T-helper 17 cell (primary cell): ENCODE results near the gene RGP1. TPM values are rescaled to one million over a fixed set of nuclear protein-coding genes. Genes with fewer than 3 reads are reported as not detected.

Experiments used
- ATAC-seq: fragments of 150-1000 bp; cut with Tn5 transposase; 2 replicates; pipeline ENCODE4 v1.10.0; 2021; ENCODE audit warnings: mild to moderate bottlenecking, moderate library complexity
- DNase-seq, 3 donors: peaks; one replicate each; pipeline versions ENCODE4 v3.0.0 to v3.0.0-alpha.2; 2020 to 2021
- H3K9me3 ChIP-seq: one replicate; pipeline ENCODE4 v1.7.0; 2013; ENCODE audit warnings: low read length, mild to moderate bottlenecking; ENCODE audit not compliant: control insufficient read depth, poor library complexity, severe bottlenecking
- H3K27ac Mint-ChIP-seq: one replicate; pipeline ENCODE4 v1.8.0; 2022; ENCODE audit warnings: mild to moderate bottlenecking, moderate library complexity, mixed read lengths
- H3K27me3 Mint-ChIP-seq: one replicate; pipeline ENCODE4 v1.8.0; 2022; ENCODE audit warnings: mixed read lengths
- H3K36me3 Mint-ChIP-seq: one replicate; pipeline ENCODE4 v1.8.0; 2022; ENCODE audit warnings: low read depth, mixed read lengths
- H3K4me1 Mint-ChIP-seq: one replicate; pipeline ENCODE4 v1.8.0; 2022; ENCODE audit warnings: mild to moderate bottlenecking, mixed read lengths
- H3K4me3 Mint-ChIP-seq: one replicate; pipeline ENCODE4 v1.8.0; 2022; ENCODE audit warnings: mild to moderate bottlenecking, moderate library complexity, mixed read lengths
- total RNA-seq, 4 donors: library from RNA in 2 of 4; stranded (reverse) in 2 of 4; gene quantifications; one replicate each; pipeline ENCODE4 v1.2.3 and lab custom pipeline; 2022 to 2026

RGP1 gene
- total RNA-seq, 2 donors from 2014 or later = 25.5 to 26.5 TPM

DNA sequence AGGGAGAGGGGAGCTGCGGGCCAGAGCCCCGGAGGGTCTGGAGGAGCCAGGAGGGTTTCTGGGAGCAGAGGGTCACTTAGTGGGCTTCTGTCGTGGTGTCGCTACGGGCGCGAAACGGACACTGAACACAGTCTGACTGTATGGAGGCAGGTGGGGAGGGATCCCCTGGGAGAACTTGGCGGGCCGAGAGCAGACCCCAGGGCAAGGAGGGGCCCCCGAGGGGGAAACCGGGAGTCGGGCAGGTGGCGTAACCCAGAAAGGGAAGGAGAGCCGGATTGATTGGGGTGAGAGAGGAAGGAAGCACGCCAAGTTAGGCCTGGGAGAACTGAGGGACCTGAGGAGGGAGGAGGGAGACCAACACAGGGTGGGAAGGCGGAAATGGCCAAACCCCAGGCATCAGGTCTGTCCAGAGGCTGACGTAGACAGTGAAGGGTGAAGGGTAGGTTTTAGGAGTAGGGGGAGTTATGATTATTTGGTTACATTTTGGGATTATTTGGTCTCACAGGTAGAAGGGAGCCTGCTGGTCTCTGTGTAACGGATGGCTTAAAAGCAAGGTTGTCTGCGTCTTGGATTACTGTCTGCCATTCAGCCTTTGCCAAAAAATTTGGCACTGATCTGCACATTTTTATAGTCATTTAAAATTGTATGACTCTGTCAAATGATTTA is 8.3 kb downstream of the RGP1 start:
- peak overlapping the region; percentile 92 for H3K27ac Mint-ChIP-seq
- H3K36me3 Mint-ChIP-seq = peaks cover 7% of the 10 kb centered on the region
- H3K27me3 Mint-ChIP-seq = no peaks in the 10 kb centered on the region
- peaks cover 35% of the 10 kb centered on the region for H3K4me1 Mint-ChIP-seq
- ATAC-seq (peak; percentile 22), DNase-seq (no peak)
- H3K4me3 Mint-ChIP-seq = peak overlapping the region; percentile 99
- H3K9me3 ChIP-seq = no peaks in the 10 kb centered on the region

DNA sequence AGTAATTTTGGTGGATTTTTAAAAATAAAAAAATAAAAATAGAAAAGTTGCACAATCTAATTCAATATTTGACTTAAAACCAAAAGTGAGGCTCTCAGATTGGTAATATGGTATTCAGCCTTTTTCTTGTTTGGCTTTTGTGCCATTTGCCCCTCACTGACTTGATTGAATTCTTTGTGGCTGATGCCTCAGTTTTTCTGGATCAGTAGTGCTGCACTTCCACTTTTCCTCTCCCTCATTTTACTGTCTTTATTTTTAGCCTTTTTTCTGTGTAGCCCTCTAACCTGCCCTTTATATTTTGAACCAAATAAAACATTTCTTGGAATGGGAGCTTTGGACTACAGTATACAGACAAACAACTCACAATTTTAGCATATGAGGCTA is 8.8 kb downstream of the RGP1 start:
- DNase-seq (no peak), ATAC-seq (no peak)
- H3K4me1 Mint-ChIP-seq = peaks cover 32% of the 10 kb centered on the region
- no peaks in the 10 kb centered on the region for H3K27me3 Mint-ChIP-seq
- H3K9me3 ChIP-seq = no peaks in the 10 kb centered on the region
- H3K27ac Mint-ChIP-seq = peak overlapping the region; percentile 92
- H3K36me3 Mint-ChIP-seq = peaks cover 5% of the 10 kb centered on the region
- peak overlapping the region; percentile 99 for H3K4me3 Mint-ChIP-seq

DNA sequence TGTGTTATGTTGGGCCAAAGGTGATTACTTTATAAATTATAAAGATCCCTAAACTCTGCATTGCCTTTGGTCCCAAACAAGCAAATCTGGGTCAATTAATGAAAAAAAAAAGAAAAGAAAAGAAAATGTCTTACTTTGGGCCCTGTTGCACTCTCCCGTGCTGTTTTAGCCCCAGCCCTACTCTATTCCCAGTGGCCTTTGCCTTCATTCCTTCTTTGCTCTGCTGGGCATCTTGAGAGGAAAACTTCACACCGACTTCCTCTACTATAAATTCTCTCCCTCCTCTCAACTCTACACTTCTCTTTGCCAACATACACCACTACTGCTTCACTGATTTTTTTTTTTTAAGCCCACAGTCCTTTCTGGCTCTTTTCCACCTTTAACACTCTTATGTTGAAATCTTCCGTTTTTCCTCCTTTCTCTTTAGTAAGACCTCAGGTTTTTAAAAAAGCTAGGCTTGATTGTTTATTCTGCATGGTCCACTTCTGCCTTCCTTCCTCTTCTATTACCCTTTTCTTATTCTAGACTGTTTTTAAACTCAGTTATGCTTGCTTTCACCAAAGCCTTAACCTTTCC is 9.5 kb downstream of the RGP1 start:
- Mint-ChIP-seq H3K36me3 (peaks cover 2% of the 10 kb centered on the region), H3K4me3 (peak overlapping the region; percentile 77), H3K4me1 (peaks cover 31% of the 10 kb centered on the region), H3K27ac (peak overlapping the region; percentile 92), H3K27me3 (no peaks in the 10 kb centered on the region)
- no peaks in the 10 kb centered on the region for H3K9me3 ChIP-seq
- DNase-seq = no peak
- ATAC-seq = no peak

DNA sequence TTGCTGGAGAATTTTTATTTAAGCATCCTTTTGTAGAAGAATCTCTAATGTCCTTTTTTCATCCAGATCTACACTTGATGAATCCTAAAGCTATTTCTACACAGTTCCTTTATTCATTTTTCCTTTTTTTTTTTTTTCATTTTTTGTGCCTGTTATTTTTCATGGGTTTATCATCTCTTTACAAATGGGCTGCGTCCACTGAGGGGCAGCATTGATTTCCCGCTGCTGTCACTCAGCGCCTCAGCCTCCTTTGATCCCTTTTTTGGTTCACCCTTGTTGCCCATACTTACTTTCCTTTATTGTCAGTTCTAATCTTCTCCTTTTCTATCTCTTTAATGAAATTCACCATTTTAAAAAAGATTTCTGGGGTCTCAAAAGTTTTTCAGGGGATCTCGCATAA is 10.7 kb downstream of the RGP1 start:
- Mint-ChIP-seq H3K4me1 (peaks cover 31% of the 10 kb centered on the region), H3K27ac (no peak overlapping the region), H3K27me3 (no peaks in the 10 kb centered on the region), H3K4me3 (peak overlapping the region; percentile 47), H3K36me3 (peaks cover 2% of the 10 kb centered on the region)
- H3K9me3 ChIP-seq = no peaks in the 10 kb centered on the region
- DNase-seq = no peak
- ATAC-seq = no peak

DNA sequence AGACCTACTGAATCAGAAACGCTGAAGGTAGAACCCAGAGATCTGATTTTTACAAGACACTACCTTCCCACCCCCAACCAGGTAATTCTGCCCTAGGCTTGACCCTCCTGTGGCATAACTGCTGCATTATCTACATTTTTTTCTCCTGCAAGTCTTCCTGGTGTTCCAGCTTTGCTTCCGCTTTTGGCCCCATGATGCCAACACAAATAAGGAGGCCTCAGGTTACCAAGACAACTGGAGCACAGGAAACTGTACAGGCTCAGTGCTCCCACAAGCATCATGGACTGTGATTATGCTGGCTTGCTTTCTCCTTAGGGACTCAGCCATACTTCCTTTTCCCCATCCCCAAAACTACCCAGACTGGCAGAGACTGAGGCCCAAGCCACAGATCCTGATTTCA is 11.6 kb downstream of the RGP1 start:
- H3K9me3 ChIP-seq = no peaks in the 10 kb centered on the region
- Mint-ChIP-seq H3K36me3 (peaks cover 2% of the 10 kb centered on the region), H3K4me3 (no peak overlapping the region), H3K27ac (no peak overlapping the region), H3K27me3 (no peaks in the 10 kb centered on the region), H3K4me1 (peaks cover 31% of the 10 kb centered on the region)
- ATAC-seq = no peak
- no peak for DNase-seq

DNA sequence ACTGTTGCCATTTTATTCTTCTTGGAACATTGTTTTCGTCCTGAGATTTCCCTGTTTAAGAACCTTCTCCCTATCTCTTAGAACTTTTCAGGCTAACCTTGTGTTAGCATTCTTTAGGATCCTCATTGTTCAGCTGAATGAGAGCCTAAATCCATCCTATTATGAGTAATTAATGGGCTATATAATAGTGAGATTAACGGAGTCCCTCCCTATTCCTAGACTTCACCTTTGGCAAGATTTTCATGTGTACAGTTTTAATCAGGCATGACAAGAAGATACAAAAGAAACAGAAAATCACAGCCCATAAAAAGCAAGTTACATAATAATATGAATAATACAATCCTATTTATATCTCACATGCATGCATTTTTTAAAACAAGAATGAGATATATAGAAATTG is 14.1 kb downstream of the RGP1 start:
- H3K27me3 Mint-ChIP-seq = no peaks in the 10 kb centered on the region
- peak overlapping the region; percentile 31 for H3K4me3 Mint-ChIP-seq
- ATAC-seq (no peak), DNase-seq (no peak)
- peak overlapping the region; percentile 66 for H3K27ac Mint-ChIP-seq
- no peaks in the 10 kb centered on the region for H3K9me3 ChIP-seq
- no peaks in the 10 kb centered on the region for H3K36me3 Mint-ChIP-seq
- H3K4me1 Mint-ChIP-seq = peaks cover 18% of the 10 kb centered on the region

DNA sequence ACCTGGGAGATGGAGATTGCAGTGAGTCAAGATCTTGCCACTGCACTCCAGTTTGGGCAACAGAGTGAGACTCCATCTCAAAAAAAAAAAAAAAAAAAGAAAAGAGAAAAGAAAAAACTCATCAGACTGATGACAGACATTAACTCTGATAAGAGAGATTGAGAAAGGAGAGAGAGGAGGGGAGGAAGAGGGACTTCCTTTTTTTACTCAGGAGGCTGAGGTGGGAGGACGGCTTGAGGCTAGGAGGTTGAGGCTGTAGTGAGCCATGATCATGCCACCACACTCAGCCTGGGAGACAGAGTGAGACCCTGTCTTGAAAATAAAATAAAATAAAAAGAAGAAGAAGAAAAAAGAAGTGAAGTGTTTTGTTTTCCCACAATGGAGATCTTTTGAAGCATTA is 14.7 kb downstream of the RGP1 start:
- Mint-ChIP-seq H3K27ac (peak overlapping the region; percentile 66), H3K27me3 (no peaks in the 10 kb centered on the region), H3K4me3 (no peak overlapping the region), H3K36me3 (no peaks in the 10 kb centered on the region), H3K4me1 (peaks cover 15% of the 10 kb centered on the region)
- no peaks in the 10 kb centered on the region for H3K9me3 ChIP-seq
- ATAC-seq (no peak), DNase-seq (no peak)

DNA sequence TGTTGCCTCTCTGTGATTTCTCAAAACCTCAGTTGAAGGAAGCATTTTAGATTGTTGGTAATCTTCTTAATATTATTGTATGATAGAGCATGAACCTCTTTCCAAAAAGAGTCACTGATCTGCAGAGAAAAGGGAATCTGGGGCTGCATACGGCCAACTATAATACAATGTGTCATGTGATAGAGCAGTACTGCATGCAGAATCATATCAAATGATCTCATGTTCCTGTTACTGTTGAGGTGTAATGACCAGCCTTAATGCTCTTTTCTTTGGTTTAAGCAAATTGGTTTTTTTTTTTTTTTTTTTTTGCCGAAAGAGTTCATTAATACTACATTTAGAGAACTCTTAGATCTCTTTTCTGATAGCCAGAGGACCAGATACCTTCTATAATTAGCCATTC is 17.9 kb downstream of the RGP1 start:
- peaks cover 9% of the 10 kb centered on the region for H3K4me1 Mint-ChIP-seq
- DNase-seq = no peak
- no peaks in the 10 kb centered on the region for H3K9me3 ChIP-seq
- H3K36me3 Mint-ChIP-seq = no peaks in the 10 kb centered on the region
- no peak for ATAC-seq
- no peak overlapping the region for H3K4me3 Mint-ChIP-seq
- no peaks in the 10 kb centered on the region for H3K27me3 Mint-ChIP-seq
- H3K27ac Mint-ChIP-seq = no peak overlapping the region

DNA sequence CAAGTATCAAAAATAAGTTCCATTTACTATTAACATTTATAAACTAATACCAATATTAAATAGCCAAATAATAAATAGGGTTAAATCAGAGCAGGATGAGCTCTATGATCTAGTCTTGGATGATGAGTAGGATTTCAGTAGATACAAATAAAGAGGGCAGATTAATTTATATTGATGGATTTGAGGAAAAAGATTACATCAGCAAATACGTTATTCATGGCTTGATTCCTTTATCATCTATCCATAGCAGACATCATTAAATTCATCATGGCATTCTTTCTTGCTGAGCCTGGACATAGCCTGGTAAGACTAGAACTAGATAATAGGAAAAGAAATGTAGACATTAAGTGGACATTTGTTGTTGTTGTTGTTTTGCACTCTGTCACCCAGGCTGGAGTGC is 18.4 kb downstream of the RGP1 start:
- H3K27me3 Mint-ChIP-seq = no peaks in the 10 kb centered on the region
- H3K4me3 Mint-ChIP-seq = no peak overlapping the region
- no peaks in the 10 kb centered on the region for H3K36me3 Mint-ChIP-seq
- DNase-seq (no peak), ATAC-seq (no peak)
- H3K27ac Mint-ChIP-seq = no peak overlapping the region
- peaks cover 7% of the 10 kb centered on the region for H3K4me1 Mint-ChIP-seq
- H3K9me3 ChIP-seq = no peaks in the 10 kb centered on the region

DNA sequence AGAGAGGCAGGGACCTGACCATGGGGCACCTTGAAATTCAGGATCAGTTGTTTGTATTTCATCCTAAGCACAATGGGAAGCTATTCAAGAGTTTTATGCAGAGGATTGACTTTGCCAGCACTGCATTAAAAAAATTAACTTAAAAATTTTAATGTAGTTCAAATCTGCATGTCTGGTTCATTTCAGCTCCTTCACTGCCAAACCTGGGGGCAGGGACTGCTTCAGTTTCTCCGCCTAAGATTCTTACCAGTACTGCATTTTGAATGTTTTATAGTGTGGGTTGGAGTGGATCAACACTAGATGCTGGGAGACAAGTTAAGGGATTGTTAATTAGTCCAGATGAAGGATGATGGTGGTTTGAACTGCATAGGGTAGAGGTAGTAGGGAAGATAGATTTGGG is 20.7 kb downstream of the RGP1 start:
- no peaks in the 10 kb centered on the region for H3K27me3 Mint-ChIP-seq
- no peak overlapping the region for H3K4me3 Mint-ChIP-seq
- no peaks in the 10 kb centered on the region for H3K36me3 Mint-ChIP-seq
- no peaks in the 10 kb centered on the region for H3K9me3 ChIP-seq
- H3K27ac Mint-ChIP-seq = no peak overlapping the region
- H3K4me1 Mint-ChIP-seq = peaks cover 5% of the 10 kb centered on the region
- ATAC-seq (no peak), DNase-seq (no peak)

DNA sequence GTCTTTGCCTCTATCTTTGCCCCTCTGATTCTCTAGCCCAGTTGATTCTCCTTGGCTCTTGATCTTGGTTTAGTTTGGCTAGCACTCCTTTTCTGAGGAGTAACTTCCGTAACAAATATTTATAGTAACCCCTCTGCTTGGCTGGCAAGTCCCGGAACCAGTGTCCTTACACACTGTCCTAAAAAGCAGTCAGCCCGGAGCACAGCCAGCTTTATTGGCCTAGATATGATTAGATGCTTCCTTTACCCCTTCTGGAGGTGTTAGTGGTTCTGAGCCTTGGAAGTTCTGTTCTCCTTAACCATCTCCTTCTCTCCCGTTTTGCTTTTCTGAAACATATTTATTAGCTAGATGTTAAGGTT is 22.0 kb downstream of the RGP1 start:
- ATAC-seq (no peak), DNase-seq (no peak)
- Mint-ChIP-seq H3K27me3 (no peaks in the 10 kb centered on the region), H3K27ac (no peak overlapping the region), H3K4me3 (no peak overlapping the region), H3K36me3 (no peaks in the 10 kb centered on the region), H3K4me1 (peaks cover 5% of the 10 kb centered on the region)
- no peaks in the 10 kb centered on the region for H3K9me3 ChIP-seq

DNA sequence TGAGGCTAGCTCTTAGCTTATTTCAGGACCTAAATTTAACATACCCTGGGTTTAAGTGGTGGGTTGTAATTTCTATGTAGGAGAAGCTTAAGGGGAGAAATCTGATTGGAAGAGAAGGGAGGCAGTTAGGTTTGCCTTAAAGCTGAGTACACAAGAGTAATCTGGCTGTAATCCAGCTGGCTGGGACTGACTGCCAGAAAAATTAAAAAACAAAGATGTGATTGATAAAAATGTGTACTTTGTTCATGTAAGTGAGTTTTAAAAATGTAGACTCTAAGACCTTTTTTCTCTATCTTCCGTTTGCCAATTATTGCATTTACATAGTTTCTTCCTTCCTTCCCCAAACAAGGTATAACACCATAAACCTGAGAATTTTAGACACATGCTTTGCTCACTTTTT is 22.4 kb downstream of the RGP1 start:
- Mint-ChIP-seq H3K27me3 (no peaks in the 10 kb centered on the region), H3K27ac (no peak overlapping the region), H3K4me1 (peaks cover 2% of the 10 kb centered on the region), H3K36me3 (no peaks in the 10 kb centered on the region), H3K4me3 (no peak overlapping the region)
- ATAC-seq (no peak), DNase-seq (no peak)
- no peaks in the 10 kb centered on the region for H3K9me3 ChIP-seq

DNA sequence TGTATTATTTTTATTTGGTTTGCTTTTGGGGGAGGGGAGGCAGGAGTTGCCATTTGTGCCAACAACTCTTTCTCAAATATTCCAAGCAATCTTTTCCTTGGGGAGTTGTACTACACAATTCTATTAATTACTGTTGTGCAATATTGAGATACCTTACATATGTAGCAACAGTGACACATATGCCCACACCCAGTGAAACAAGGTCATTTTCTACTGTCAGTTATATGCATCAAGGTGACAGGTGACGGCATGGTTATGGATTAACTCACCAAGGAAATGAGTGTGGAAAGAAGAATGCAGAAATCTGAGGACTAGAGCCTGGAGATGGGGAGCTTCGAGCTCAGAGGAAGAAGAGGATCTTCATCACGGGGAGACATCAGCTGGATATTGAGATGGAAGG is 22.9 kb downstream of the RGP1 start:
- H3K27me3 Mint-ChIP-seq = no peaks in the 10 kb centered on the region
- peaks cover 2% of the 10 kb centered on the region for H3K4me1 Mint-ChIP-seq
- no peaks in the 10 kb centered on the region for H3K9me3 ChIP-seq
- no peaks in the 10 kb centered on the region for H3K36me3 Mint-ChIP-seq
- H3K4me3 Mint-ChIP-seq = no peak overlapping the region
- DNase-seq = no peak
- H3K27ac Mint-ChIP-seq = no peak overlapping the region
- ATAC-seq = no peak

DNA sequence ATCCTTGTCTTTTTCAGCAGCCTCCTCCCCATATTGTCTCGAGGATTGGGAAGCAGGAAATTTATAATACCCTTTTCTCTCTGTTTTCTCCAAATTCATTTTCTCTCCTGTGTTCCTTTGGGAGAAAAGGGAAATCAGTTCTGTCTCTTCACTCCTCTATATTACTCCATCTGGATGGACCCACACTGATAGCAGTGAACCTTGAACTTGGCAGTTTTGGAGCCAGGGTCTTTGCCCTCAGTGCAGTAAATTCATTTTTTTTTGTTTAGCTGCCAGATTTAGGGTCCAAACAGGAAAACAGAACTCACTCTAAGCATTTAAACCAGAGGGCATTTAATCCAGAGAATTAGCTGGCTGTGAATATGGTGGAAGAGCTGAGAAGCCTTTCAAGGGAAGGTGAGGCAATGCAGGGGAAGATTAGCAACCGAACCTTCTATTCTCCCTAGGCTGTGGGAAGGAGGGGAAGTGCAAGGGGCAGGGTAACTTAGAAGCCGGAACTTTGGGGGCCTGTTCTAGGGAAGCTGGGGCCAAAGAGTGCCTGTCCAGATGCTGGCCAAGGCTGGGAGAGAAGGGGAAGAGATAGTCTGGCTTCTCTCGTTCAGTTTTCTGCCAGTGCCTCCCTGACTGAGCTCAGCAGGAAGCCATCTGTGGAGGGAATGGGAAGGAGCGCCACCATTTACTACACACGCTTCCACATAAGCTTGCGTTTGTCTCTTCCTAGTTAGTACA is 26.0 kb downstream of the RGP1 start:
- no peaks in the 10 kb centered on the region for H3K9me3 ChIP-seq
- DNase-seq (no peak), ATAC-seq (no peak)
- Mint-ChIP-seq H3K27me3 (no peaks in the 10 kb centered on the region), H3K27ac (peak overlapping the region; percentile 60), H3K36me3 (no peaks in the 10 kb centered on the region), H3K4me3 (peak overlapping the region; percentile 45), H3K4me1 (peaks cover 2% of the 10 kb centered on the region)
